GM04503 (cell line): ENCODE results near the gene STARD13.

Experiments used
- DNase-seq: peaks from one replicate; pipeline ENCODE4 v3.0.0-alpha.2; 2012; ENCODE audit warnings: low read depth

STARD13 gene

DNA sequence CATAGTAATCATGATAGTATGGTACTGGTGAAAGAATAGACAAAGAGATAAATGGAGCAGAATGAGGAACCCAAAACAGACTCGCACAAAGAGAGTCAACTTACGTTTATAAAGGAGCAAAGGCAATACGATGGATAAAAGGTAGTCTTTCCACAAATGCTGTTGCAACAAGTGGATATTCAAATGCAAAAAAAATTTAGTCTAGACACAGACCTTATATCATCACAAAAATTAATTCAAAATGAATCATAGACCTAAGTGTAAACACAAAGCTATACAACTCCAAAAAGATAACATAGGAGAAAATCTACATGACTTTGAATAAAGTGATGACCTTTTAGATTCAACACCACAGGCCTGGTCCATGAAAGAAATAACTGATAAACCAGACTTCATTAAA lies 137.7 kb downstream of the STARD13 start:
- no peak for DNase-seq

DNA sequence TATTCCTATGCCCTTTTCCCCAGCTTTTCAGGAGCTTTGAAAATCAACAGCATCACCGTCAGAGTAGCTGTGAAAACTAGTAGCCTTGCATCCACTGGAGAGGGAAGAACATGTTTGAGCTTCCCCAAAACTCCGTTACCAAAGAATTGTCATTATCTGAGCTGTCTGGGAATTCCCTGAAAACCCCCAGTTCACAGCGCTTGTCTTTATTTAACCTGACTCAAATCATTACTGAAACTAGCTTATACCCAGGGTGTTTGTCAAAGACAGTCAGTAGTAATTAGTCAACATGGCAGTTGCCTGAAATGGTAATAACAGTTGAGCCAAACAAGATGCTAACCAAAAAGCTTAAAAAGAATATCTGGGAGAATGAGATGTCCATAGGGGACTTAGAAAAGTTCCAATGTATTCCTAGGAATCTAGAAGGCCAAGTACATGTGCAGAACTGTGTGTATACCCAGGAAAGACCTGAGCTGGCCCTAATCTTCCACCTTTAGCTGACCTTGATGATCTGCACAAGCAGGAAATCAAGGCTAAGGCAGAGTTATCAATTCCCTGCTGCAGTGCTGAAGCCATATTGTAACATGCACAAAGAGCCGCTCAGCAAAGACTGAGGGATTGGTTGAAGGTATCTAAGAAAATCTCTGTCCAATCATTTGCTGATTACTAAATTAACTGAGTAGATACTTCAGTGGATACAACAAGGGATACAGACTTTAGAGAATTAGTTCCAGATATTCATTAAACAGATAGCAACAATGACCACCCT lies 138.5 kb downstream of the STARD13 start:
- no peak for DNase-seq

DNA sequence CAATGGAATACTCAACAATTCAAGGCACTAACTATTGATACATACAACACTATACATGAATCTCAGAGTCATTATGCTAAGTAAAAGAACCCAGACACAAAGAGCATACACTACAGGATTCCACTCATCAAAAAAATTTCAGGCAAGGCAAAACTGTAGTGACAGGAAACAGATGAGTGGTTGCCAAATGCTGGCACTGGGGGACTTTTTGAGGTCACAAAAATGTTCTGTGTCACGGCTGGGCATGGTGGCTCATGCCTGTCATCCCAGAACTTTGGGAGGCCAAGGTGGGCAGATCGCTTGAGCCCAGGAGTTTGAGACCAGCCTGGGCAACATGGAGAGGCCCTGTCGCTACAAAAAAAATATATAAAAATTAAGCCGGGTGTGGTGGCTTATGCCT lies 139.9 kb downstream of the STARD13 start:
- no peak for DNase-seq

DNA sequence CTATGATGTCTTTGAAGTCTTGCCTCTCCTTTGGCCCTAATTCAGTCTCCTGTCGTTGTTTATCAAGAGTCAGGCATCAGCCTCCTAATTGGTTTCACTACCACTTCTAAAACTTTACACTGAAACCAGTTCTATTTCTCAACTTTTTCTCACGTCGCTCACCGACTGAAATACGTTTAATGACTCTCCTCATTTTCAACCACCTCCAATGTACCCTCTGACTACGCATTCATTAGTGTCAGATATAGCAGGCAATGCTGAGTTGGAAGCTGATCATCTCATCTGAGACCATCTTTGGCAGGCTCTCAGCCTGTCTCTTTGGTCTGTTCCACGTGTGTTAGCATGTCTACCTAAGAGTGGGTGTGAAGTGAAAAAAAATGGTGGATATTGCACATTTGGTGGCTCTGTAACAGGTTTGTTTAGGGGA lies 141.2 kb downstream of the STARD13 start:
- DNase-seq, result no peak

DNA sequence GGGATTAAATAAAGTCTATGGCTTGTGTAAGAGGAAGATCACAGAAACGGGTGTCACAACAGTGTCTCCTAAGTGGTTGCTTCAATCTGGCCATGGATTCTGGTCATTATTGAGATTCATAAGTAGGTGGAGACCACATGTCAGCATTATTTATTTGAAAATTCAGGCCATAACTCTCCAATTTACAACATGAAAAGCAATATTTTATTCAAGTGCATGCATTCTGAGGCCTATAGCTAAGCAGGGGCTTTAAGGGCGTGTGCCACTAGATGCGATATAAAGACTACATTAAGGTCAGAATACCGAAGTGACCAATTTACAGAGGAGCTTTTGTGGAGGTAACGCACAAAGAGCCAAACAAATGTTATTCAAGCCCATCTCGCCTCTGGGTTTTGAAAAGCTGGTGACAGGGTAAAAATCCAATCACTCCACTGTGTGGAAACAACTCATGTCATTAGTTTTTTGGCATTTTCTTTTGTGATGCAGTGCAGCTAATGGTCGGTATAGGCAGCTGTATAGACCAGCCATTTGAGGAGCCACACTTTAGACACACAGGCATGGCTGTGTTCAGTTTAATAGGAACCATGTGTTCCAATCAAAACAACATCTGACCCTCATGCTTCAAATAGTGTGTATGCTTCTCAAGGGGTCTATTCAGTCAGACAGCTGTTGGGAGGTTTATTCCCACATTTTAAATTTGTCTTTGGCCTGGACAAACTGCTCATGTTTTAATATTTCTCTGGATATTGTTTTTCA lies 145.6 kb downstream of the STARD13 start:
- no peak for DNase-seq

DNA sequence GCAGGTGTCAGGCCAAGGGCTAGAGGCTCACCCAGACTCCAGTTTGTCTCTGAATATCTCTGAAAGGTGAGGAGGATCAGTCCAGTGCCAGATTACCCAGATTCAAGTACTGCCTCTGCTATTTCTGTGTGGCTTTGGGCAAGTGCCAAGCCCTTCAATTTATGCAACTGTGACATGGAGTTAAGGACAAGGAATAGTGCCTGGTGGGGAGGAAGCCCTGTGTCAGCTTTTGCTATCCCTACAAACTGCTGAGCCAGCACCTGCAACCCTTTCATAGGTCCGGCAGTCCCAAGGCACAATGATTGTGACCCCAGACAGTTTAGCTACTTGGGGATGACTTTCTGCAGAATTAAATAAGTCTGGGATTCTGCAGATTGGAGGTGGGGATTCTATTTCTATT lies 146.4 kb downstream of the STARD13 start:
- no peak for DNase-seq

DNA sequence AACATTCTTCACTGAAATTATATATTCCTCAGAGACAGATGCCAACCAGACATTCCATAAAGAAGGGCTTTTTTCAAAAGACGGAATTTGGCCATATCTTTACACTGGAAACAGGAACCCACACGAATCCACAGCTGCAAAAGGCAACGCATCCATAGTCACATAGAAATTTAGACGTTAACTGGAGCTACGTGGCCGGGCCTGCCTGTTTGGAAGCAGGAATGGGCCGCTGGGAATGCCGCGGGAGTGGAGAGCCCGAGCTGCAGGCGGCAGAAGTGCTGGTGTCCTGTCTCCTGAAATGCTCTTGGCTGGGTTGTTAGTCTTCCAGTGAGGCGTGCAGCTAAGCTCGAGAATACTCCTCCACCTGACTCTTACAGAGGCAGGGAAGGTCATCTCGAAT lies 147.1 kb downstream of the STARD13 start:
- no peak for DNase-seq

DNA sequence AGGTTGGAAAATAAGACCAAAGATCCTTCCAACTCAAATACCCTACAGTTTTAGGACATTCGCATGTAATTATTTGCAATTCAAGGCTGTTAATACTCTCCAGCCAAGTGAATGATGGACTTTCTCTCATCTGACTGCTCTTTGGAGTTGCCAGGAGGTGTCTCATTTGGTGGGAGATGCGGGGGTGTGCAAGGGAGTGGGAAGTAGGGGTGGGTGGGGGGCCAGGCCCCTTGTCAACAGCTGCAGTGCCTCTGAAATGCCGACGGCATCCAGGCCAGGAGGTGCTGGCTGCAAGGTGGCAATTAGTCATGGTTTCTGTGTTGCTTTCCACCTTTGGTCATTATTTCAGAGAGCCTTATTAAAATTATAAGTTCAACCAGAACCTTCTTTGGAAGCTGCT lies 147.8 kb downstream of the STARD13 start:
- DNase-seq, result no peak

DNA sequence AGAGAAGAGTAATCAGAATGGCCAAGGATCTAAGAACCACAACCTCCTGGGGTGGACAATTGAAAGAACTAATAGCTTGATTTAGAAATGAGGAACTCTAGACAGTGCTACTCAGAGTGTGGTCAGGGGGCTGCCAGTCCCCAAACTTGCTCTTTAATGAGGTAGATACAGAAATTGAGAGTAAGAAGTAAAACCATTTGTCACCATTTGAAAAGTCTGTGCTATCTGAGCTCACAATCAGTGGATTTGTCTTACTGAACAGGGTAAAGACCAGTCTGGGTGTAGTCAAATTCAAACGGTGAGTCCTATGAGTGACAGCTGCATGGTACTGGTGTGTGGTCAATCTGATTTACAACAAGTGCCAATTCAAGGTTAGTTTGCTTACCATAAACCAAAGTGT lies 150.5 kb downstream of the STARD13 start:
- DNase-seq, result no peak

DNA sequence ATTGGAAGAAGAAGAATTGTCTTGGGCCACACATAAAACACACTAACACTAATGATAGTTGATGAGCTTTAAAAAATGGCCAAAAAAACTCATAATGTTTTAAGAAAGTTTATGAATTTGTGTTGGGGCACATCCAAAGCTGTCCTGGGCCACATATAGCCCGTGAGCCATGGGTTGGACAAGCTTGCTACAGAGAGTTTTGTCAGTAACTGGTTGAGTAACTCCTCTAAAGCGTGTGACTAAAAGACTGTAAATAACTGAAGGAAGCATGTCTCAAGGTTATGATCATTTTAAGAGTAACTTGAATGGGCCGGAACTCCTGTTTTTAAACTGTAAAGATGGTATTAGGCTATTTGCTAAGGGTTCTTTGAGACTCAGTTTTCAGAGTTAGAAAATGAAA lies 151.3 kb downstream of the STARD13 start:
- DNase-seq, result no peak

DNA sequence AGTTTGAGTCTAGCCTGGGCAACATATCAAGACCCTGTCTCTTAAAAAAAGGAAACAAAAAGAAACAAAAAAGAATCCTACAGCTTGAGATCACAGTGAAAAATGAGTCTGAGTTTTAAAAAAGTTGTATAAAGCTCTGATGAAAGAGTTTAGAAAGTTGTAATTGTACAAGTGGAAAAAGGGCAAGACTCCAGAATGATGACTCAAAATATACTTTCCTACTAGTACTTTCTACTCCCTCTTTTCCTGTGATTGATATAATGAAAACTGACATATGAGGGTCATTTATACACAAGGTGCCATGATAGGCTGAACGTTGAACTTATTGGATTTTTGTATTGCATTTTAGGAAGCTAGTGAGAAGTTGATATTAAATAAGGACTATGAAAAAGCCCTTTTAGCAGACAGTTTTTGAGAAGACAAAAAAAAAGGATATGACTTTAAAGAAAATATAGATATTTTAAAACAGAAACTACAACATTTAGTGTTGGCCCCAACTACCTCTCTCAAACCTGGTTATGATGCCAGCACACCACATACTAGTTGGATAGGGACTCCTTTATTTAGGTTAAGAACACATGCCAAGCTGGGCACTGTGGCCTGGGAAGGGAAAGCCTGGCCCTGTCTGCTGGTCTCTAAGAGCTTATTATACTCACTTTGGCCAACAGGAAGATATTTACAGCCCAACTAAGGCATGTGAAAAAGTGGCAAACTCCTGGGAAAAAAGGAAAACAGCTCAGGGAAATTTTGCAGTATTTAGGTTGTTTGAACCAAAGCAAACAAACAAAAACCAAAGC lies 152.7 kb downstream of the STARD13 start:
- no peak for DNase-seq

DNA sequence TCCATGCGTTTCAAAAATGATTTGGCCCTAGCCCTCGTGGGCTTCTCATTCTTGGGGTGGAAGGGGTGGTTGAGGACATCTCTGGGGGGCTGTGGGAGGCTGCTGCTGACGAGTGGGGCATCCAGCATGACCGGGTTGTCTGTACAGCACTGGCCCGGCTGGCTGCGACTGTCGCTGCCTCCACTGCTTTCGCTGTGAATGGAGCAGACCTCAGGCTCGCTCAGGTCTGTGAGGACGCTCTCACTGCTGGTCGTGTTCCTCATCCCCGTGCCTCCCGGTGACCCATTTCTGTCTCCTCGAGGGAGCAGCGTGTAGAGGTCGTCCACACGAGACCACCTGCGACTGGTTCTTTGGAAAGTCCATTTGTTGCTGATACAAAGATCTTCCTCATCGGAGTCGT lies 155.7 kb downstream of the STARD13 start:
- DNase-seq, result no peak

DNA sequence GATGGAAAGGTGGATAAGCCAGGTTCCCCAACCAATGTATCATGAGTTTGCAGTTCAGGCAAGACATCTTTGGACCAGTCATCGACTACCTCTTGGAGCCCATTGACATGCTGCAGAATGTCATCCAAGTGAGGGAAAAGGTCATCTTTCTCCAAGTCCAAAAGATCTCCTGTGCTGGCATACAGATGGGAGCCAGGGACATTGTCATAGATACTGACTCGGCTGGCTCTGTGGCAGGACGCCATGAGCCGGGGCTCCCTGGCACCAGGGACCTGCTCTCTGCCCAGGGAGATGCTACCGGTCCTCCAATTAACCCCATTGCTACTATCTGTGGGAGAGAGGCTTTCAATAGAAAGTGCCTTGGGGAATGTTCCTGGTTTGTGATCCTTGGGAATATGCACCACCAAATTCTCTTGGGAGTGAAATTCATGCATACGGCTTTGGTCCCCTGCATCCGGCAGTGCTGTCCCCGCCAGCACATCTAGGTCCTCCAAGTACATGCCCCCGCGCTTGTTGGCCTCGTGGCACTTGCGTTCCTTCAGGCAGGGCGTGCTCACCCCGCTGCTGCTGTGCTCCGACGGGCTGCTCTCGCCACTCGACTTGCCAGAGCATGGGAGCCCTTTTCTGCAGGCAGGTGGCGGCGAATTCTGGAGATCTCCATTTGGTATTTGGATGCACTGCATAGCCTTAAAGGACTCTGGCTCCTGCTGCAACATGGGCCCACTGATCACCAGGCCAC lies 156.3 kb downstream of the STARD13 start:
- DNase-seq, result no peak

DNA sequence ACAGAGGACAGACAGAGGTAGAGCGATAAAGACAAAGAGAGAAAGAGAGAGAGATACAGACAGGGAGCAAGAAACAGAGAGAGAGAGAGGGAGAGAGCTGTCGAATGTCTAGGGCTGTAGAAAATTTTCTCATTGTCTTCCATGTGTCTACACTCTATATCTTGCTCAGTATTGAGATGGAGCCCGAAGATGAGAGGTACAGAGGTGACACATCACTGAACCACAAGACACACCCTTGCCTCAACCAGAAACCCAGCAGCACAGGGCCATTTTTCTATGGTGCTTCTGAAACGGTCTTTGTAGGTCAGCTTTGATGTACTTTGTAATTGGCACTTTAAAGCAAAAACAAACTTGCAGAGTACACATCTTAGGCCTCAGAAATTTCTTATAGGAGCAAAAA lies 157.4 kb downstream of the STARD13 start:
- DNase-seq, result no peak

DNA sequence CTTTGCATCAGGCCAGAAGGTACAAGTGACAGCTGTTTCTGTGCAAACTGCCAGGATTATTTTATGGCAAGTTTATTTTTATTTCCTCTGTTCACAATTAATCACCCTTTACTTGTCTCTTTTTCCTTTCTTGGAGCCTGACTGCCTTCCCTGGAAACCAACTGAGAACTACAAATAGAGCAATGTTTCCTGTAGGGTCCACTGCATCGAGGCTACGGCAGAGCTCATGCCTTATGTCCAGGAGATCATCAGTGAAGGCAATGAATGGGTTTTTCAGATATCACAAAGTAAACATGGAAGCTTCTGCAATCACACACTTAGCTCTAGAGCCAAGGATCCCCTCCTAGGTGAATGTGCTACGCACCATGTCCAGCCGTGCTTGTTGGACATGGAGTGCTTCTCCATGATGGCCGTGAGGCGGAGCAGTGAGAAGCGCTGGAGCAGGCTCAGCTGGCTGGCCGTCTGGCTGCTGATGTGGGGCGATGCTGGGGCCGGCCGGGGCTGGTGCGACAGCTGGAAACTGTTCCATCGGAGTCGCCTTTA lies 158.5 kb downstream of the STARD13 start:
- no peak for DNase-seq

DNA sequence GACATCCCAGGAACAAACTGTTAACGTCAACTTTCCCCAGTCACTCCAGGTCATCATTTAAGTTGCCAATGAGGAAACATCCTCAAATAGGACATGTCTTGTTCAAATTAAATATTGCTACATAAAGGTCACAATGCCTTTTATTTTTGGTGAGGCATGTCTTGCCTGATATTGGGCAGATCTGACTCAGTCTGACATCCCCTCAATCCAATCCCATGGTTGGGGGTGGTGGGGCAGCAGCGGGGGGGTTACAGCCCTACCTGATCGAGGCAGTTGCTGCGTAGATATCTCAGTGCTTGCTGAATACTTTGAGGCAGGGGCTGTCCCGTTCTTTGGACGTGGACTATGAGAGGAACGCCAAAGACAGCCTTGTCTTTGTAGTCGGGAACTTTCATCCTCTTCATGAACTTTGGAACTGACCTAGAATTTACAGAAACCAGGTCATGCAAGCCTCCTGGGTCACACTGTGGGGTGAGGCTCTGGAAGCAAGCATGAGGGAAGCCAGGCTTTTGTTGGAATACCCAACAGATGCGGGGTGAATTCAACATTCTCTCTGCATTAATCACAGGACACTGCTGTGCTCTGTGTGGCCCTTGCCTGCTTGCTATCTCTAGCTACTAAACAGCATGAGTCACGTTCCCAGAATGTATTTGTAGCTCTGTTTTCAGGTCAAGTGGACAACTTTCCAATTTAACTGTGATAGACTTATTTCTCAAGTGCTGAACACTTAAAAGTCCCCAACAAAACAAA lies 159.6 kb downstream of the STARD13 start:
- peak; percentile 97 for DNase-seq

DNA sequence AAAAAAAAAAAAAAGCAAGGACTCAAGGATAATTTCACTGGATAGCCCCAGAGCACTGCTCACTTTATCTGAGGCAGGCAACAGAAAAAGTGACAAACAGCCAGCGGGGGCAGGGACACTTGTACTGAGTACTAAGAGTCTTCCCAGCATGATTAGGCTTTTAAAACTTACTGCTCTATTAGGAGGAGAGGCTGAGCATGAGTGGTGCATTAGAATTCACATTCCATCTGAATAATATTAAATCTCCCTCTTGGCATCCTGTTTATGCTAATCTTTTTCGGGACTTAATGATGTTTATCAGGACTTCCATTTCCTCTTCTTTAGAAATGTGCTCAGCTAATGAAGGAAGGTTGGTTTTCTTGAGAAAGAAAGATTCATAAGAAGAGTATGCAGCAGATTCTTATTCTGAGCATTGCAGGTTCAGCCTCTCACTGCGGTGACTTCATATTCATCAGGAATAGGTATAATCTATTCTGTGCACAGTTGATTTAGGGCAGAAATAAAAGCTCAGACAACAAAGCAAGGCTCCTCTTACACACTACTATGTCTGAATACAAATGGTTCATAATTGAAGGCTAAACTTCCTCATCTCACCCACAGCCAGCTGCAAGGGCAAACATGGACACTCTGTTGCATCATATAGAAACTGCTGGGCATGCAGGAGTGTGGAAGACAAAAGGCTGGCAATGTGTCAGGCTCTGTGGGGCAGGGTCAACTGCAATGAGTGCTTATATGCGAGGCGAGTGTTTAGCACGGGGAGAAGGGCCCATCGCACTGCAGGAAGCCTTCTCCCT lies 162.3 kb downstream of the STARD13 start:
- no peak for DNase-seq

DNA sequence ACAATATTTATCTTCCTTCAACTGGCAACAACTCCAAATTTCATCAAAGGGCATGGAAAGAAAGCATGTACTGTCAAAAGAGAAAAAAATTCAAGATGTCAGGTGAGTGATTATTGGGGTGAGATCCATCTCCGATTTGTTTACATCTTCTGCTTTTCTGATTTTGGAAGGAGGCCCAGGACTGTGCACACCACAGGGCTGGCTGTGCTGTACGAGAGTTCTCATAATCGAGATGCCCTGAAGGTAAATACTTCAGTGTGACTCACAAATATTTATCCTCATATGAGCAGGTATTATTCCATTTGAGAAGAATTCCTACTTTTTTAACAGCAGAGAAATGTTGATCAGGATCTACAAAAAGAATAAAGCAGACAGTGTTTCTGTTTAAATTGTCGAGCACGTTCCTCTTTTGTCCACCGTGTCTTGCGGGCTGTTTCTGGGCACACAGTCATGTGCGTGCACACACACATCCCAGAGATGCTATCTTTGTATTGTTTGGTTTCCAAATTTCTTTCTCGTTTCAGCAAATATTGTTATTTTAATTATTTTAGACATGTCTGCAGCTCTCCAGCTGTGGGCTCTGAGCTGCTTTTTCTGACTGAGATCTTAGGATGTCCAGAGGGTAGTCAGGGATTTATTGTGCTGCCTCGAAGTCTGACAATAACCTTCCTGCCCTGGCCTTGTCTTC lies 165.6 kb downstream of the STARD13 start:
- no peak for DNase-seq

DNA sequence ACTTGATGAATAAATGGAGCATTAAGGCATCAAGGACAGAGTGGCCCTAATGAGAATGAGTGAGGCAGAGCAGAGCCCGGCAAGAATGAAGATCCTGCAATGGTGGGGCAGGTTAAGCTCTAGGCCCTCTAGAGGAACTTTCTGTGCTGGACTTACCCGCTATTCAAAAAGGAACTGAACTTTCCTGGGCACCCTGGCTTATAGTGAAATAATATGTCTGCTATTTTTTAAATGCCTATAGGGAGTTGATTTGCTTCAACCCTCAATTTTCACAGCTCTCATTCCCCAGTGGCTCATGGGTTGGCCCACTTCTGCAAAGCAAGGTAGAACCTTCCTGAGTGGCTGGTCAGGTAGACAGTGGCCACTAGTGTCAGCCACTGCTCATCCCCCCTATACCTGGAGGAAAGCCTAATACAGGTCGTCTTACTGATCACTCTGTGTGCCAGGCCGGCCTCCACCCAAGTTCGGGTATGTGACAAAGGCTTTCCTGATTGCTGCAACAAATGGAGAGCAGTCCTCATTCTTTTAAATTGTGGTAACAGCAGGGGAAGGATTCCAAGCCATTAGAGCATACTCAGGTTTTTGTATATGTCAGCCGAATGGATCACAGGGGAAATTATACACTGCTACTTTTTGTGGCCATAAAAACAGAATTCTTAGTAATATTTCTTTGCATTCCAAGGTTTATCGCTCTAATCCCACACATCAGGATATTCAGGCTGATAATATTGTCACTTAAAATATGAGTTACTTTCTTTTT lies 166.4 kb downstream of the STARD13 start:
- no peak for DNase-seq
